ENCODE results near the gene MC1R. TPM values are rescaled to one million over a fixed set of nuclear protein-coding genes. Genes with fewer than 3 reads are reported as not detected.
A peak's percentile ranks its signal among the peaks of the same experiment; 100 is the strongest.
"Not testable (repeated sequence)": the region's sequence is repeated elsewhere in the genome, so short reads cannot be mapped to it uniquely, and the experiment has no call there.

MC1R gene
- total RNA-seq, 2 experiments from 2014 or later: 1.2 to 2.0 TPM

GRCh38 chr16:89957216-89957785 lies 38.6 kb downstream of the MC1R start:
- no peaks in the 10 kb centered on the region for H3K4me1 Mint-ChIP-seq
- intact Hi-C loops (cut with DNase I, micrococcal nuclease): no loop called here
- no peak overlapping the region for H3K4me3 Mint-ChIP-seq
- no peaks in the 10 kb centered on the region for H3K9me3 Mint-ChIP-seq (ENCODE audit: low read depth)
- peaks cover 18% of the 10 kb centered on the region for H3K36me3 Mint-ChIP-seq (ENCODE audit: low read depth)
- ATAC-seq (no peak), DNase-seq (no peak)
- no peaks in the 10 kb centered on the region for H3K27me3 Mint-ChIP-seq
- no peak overlapping the region for H3K27ac Mint-ChIP-seq
- CTCF ChIA-PET: no interaction called here
- POLR2A ChIA-PET: no interaction called here

DNA sequence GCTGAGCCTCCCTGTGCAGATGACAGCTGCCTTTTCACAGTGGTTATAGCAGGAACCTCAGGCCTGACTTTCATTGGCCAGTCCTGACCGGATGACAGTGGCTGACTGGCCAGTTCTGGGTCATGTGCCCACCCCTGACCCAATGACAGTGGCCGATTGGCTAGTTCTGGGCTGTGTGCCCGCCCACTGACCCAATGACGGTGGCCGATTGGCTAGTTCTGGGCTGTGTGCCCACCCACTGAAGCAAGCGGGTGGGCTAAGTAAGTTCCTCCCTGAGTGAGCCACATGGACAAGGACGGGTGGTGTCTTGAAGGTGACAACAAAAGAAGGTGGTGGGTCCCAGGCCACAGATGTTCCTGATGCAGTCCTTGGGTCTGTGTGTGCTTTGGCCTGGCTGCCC lies 39.4 kb downstream of the MC1R start:
- no peaks in the 10 kb centered on the region for H3K9me3 Mint-ChIP-seq (ENCODE audit: low read depth)
- H3K4me1 Mint-ChIP-seq: no peaks in the 10 kb centered on the region
- ChIA-PET POLR2A (no interaction called here), CTCF (interaction anchor here (0.6 kb wide), 1 partner anchor 96 kb away, joined by 3 read pairs; no protein-coding TSS in a partner anchor)
- H3K4me3 Mint-ChIP-seq: no peak overlapping the region
- DNase-seq (peak; percentile 16), ATAC-seq (peak; percentile 69)
- H3K36me3 Mint-ChIP-seq (ENCODE audit: low read depth): peaks cover 18% of the 10 kb centered on the region
- no peaks in the 10 kb centered on the region for H3K27me3 Mint-ChIP-seq
- H3K27ac Mint-ChIP-seq: no peak overlapping the region
- intact Hi-C loops (cut with DNase I, micrococcal nuclease): no loop called here

- intact Hi-C loops (cut with DNase I, micrococcal nuclease): no loop called here
- DNase-seq: no peak
- CTCF ChIA-PET: interaction anchor here (0.6 kb wide), 1 partner anchor 97 kb away, joined by 3 read pairs; no protein-coding TSS in a partner anchor
- H3K4me1 Mint-ChIP-seq: no peaks in the 10 kb centered on the region
- no peak overlapping the region for H3K27ac Mint-ChIP-seq
- H3K4me3 Mint-ChIP-seq: no peak overlapping the region
- POLR2A ChIA-PET: no interaction called here
- no peaks in the 10 kb centered on the region for H3K9me3 Mint-ChIP-seq (ENCODE audit: low read depth)
- ATAC-seq: no peak
- no peaks in the 10 kb centered on the region for H3K27me3 Mint-ChIP-seq
- H3K36me3 Mint-ChIP-seq (ENCODE audit: low read depth): peaks cover 18% of the 10 kb centered on the region
Observed at GRCh38 chr16:89958596-89958995, 39.9 kb downstream of the MC1R start.

- DNase-seq: no peak
- intact Hi-C loops (cut with DNase I, micrococcal nuclease): no loop called here
- Mint-ChIP-seq H3K9me3 (ENCODE audit: low read depth) (no peaks in the 10 kb centered on the region), H3K27me3 (no peaks in the 10 kb centered on the region), H3K4me1 (no peaks in the 10 kb centered on the region), H3K4me3 (no peak overlapping the region), H3K27ac (no peak overlapping the region), H3K36me3 (ENCODE audit: low read depth) (peaks cover 16% of the 10 kb centered on the region)
- ATAC-seq: no peak
- ChIA-PET POLR2A (no interaction called here), CTCF (no interaction called here)
Observed at GRCh38 chr16:89960966-89961365, 42.3 kb downstream of the MC1R start.

DNA sequence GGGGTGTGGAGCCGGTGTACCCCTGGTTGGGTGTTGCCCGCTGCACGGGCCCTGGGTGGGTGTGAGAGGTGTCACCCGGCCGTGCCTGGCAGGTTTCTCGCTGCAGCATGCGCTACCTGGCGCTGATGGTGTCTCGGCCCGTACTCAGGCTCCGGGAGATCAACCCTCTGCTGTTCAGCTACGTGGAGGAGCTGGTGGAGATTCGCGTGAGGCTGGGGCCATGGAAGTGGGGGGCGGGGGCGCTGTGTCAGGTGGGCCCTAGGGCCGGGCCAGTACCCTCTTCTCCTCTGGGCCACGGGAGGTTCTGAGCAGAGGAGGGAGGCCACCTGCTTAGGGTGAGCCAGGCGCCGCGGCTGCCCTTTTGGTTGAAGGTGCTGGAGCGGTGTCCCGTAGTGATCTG lies 43.3 kb downstream of the MC1R start:
- ChIA-PET CTCF (interaction anchor here (0.5 kb wide), 1 partner anchor 11 kb away, joined by 3 read pairs; no protein-coding TSS in a partner anchor), POLR2A (no interaction called here)
- ATAC-seq (no peak), DNase-seq (no peak)
- Mint-ChIP-seq H3K4me1 (no peaks in the 10 kb centered on the region), H3K27me3 (no peaks in the 10 kb centered on the region), H3K36me3 (ENCODE audit: low read depth) (peaks cover 16% of the 10 kb centered on the region), H3K9me3 (ENCODE audit: low read depth) (no peaks in the 10 kb centered on the region), H3K4me3 (no peak overlapping the region), H3K27ac (no peak overlapping the region)
- intact Hi-C loops (cut with DNase I, micrococcal nuclease): no loop called here

- CTCF ChIA-PET: no interaction called here
Observed at GRCh38 chr16:89962754-89963498, 44.3 kb downstream of the MC1R start.

DNA sequence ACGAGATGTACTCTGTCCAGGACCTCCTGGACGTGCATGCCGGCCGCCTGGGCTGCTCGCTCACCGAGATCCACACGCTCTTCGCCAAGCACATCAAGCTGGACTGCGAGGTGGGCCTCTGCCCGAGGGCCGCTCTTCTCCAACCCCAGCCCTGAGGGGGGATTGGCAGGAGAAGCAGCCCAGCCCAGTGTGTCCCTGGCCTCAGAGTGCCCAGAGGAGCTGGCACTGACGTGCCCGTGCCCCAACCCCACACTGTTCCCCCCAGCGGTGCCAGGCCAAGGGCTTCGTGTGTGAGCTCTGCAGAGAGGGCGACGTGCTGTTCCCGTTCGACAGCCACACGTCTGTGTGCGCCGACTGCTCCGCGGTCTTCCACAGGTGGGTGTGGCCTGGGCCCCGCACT lies 45.5 kb downstream of the MC1R start:
- peaks cover 3% of the 10 kb centered on the region for H3K36me3 Mint-ChIP-seq (ENCODE audit: low read depth)
- ATAC-seq (no peak), DNase-seq (no peak)
- intact Hi-C loops (cut with DNase I, micrococcal nuclease): no loop called here
- no peaks in the 10 kb centered on the region for H3K4me1 Mint-ChIP-seq
- no peaks in the 10 kb centered on the region for H3K9me3 Mint-ChIP-seq (ENCODE audit: low read depth)
- CTCF ChIA-PET: no interaction called here
- POLR2A ChIA-PET: no interaction called here
- H3K27ac Mint-ChIP-seq: no peak overlapping the region
- no peak overlapping the region for H3K4me3 Mint-ChIP-seq
- H3K27me3 Mint-ChIP-seq: no peaks in the 10 kb centered on the region

More at GRCh38 chr16:89962754-89963498, 44.3 kb downstream of the MC1R start:
- no peak for ATAC-seq
- POLR2A ChIA-PET: interaction anchor here (0.6 kb wide), 1 partner anchor 13 kb away, joined by 3 read pairs; no protein-coding TSS in a partner anchor
- no peak for DNase-seq
- H3K4me3 Mint-ChIP-seq: no peak overlapping the region
- no peaks in the 10 kb centered on the region for H3K9me3 Mint-ChIP-seq (ENCODE audit: low read depth)
- no peak overlapping the region for H3K27ac Mint-ChIP-seq
- H3K27me3 Mint-ChIP-seq: no peaks in the 10 kb centered on the region
- intact Hi-C loops (cut with DNase I, micrococcal nuclease): no loop called here
- H3K4me1 Mint-ChIP-seq: no peaks in the 10 kb centered on the region
- peaks cover 12% of the 10 kb centered on the region for H3K36me3 Mint-ChIP-seq (ENCODE audit: low read depth)

- Mint-ChIP-seq H3K4me3 (no peak overlapping the region), H3K4me1 (peaks cover 6% of the 10 kb centered on the region), H3K36me3 (ENCODE audit: low read depth) (peaks cover 13% of the 10 kb centered on the region), H3K27ac (no peak overlapping the region), H3K27me3 (no peaks in the 10 kb centered on the region), H3K9me3 (ENCODE audit: low read depth) (no peaks in the 10 kb centered on the region)
- CTCF ChIA-PET: interaction anchor here (1.0 kb wide), 1 partner anchor 102 kb away, joined by 3 read pairs; no protein-coding TSS in a partner anchor
- POLR2A ChIA-PET: no interaction called here
- ATAC-seq: no peak
- no peak for DNase-seq
- intact Hi-C loops (cut with DNase I, micrococcal nuclease): no loop called here
Observed at GRCh38 chr16:89965447-89966225, 47.0 kb downstream of the MC1R start.

GRCh38 chr16:89966756-89967155 lies 48.1 kb downstream of the MC1R start:
- Mint-ChIP-seq H3K4me1 (peaks cover 16% of the 10 kb centered on the region), H3K9me3 (ENCODE audit: low read depth) (no peaks in the 10 kb centered on the region), H3K27ac (no peak overlapping the region), H3K36me3 (ENCODE audit: low read depth) (peaks cover 18% of the 10 kb centered on the region), H3K27me3 (no peaks in the 10 kb centered on the region), H3K4me3 (no peak overlapping the region)
- ATAC-seq (no peak), DNase-seq (no peak)
- intact Hi-C loops (cut with DNase I, micrococcal nuclease): no loop called here
- CTCF ChIA-PET: interaction anchor here (0.9 to 1.0 kb wide), 2 partner anchors 13 to 103 kb away, joined by 3 to 6 read pairs; no protein-coding TSS in a partner anchor
- POLR2A ChIA-PET: interaction anchor here (0.6 kb wide), 1 partner anchor 57 kb away, joined by 9 read pairs; no protein-coding TSS in a partner anchor

- H3K9me3 Mint-ChIP-seq (ENCODE audit: low read depth); POLR2A ChIA-PET; H3K27me3 Mint-ChIP-seq; ATAC-seq; DNase-seq; CTCF ChIA-PET; intact Hi-C loops (cut with DNase I, micrococcal nuclease); H3K4me3 Mint-ChIP-seq; H3K27ac Mint-ChIP-seq: not testable (repeated sequence)
- Mint-ChIP-seq H3K4me1 (peaks cover 18% of the 10 kb centered on the region), H3K36me3 (ENCODE audit: low read depth) (peaks cover 18% of the 10 kb centered on the region)
Observed at GRCh38 chr16:89967436-89967835, 48.8 kb downstream of the MC1R start.

DNA sequence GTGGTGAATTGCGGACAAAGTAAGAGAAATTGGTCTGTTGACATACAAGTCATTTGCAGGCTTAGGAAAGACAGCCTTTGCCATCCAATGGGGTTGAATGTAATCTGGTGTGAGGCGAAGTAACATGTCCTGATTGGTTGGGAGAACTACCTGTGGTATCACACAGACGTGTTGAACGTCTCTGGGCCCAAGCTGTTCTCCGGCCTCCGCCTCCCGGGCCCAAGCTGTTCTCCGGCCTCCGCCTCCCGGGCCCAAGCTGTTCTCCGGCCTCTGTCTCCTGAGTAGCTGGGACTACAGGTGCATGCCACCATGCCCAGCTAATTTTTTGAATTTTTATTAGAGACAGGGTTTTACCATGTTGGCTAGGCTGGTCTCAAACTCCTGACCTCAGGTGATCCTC lies 49.4 kb downstream of the MC1R start:
- H3K9me3 Mint-ChIP-seq (ENCODE audit: low read depth); intact Hi-C loops (cut with DNase I, micrococcal nuclease); DNase-seq; ATAC-seq; CTCF ChIA-PET; H3K4me3 Mint-ChIP-seq; H3K27me3 Mint-ChIP-seq; H3K27ac Mint-ChIP-seq; POLR2A ChIA-PET: not testable (repeated sequence)
- H3K4me1 Mint-ChIP-seq: peaks cover 18% of the 10 kb centered on the region
- H3K36me3 Mint-ChIP-seq (ENCODE audit: low read depth): peaks cover 21% of the 10 kb centered on the region

Measured in activated CD4-positive, alpha-beta T cell treated with anti-CD3 and anti-CD28 coated beads for 36 hours (primary cell).